A172 (cell line): ENCODE data around the gene MKNK2. TPM values are rescaled to one million over a fixed set of nuclear protein-coding genes. Genes with fewer than 3 reads are reported as not detected.
A peak's percentile ranks its signal among the peaks of the same experiment; 100 is the strongest.

ENCODE experiments used
- DNase-seq: peaks from one replicate; pipeline ENCODE4 v3.0.0-alpha.2; 2015; ENCODE audit warnings: low spot score
- total RNA-seq: library from RNA; depleted of rRNA; stranded (reverse); fragments of >200 nt; shearing (Covaris generic); gene quantifications from 2 replicates; pipeline ENCODE4 v1.2.3, GENCODE V29; 2014

MKNK2 gene
- total RNA-seq, 1 experiment from 2014 or later, result 53.8 TPM

GRCh38 chr19:2080336-2080988 lies 29.4 kb upstream of the MKNK2 start:
- DNase-seq, result no peak

- DNase-seq, result no peak
These were observed 28.8 kb upstream of the MKNK2 start for GRCh38 chr19:2079865-2080301.

- DNase-seq, result no peak
These were observed 28.2 kb upstream of the MKNK2 start for GRCh38 chr19:2079076-2079864.

- no peak for DNase-seq
These were observed 27.0 kb upstream of the MKNK2 start for GRCh38 chr19:2077833-2078619.

- no peak for DNase-seq
These were observed 26.4 kb upstream of the MKNK2 start for GRCh38 chr19:2077398-2077797.

GRCh38 chr19:2076526-2076944 lies 25.5 kb upstream of the MKNK2 start:
- no peak for DNase-seq

GRCh38 chr19:2072757-2073551 lies 21.9 kb upstream of the MKNK2 start:
- DNase-seq, result no peak

GRCh38 chr19:2070986-2071673 lies 20.1 kb upstream of the MKNK2 start:
- no peak for DNase-seq

GRCh38 chr19:2070436-2070827 lies 19.4 kb upstream of the MKNK2 start:
- DNase-seq, result no peak

- no peak for DNase-seq
These were observed 13.9 kb upstream of the MKNK2 start for GRCh38 chr19:2064788-2065524.

- DNase-seq, result no peak
These were observed 13.3 kb upstream of the MKNK2 start for GRCh38 chr19:2064395-2064787.

GRCh38 chr19:2063824-2064223 lies 12.8 kb upstream of the MKNK2 start:
- no peak for DNase-seq

GRCh38 chr19:2062770-2063169 lies 11.7 kb upstream of the MKNK2 start:
- no peak for DNase-seq

GRCh38 chr19:2062389-2062729 lies 11.3 kb upstream of the MKNK2 start:
- DNase-seq, result no peak

- DNase-seq, result peak; percentile 98
These were observed 10.7 kb upstream of the MKNK2 start for GRCh38 chr19:2061495-2062388.

- peak; percentile 69 for DNase-seq
These were observed 9.9 kb upstream of the MKNK2 start for GRCh38 chr19:2060884-2061494.

GRCh38 chr19:2059422-2060201 lies 8.6 kb upstream of the MKNK2 start:
- DNase-seq, result peak; percentile 94
